ENCODE results near the gene INTS7. TPM values are rescaled to one million over a fixed set of nuclear protein-coding genes. Genes with fewer than 3 reads are reported as not detected.
"Not testable (repeated sequence)": the region's sequence is repeated elsewhere in the genome, so short reads cannot be mapped to it uniquely, and the experiment has no call there.

INTS7 gene
- total RNA-seq, 2 experiments from 2014 or later = 23.2 to 25.4 TPM

DNA sequence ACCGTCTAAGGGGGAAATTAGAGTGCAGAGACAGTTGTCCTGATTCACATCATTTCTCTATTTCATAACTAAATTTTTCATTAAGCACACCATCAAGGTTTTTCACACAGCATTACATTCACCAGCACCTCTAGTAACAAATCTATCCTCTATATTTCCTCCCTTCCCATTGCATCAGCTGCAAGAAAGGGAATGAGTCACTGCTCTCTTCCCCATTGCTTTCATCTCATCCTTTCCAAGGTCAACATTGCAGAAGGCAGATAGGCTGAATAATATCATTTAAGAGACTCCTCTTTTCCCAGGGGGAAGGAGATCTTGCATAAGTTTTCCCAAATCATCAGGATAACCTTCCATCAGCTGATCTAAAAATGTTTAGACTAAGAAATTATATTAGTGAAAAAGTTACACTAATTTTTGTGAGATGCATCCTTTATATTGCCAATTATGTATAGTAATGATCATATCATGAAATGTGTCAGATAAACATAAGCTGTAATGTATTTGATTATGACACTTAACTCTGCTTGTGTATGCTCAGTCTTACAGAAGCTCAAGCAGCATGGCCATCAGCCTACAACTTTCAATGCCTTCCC, 4.3 kb downstream of the INTS7 start:
- no peak for TF ChIP-seq CTCF (IDR thresholded peaks at IDR 0.05)
- ChIA-PET POLR2A (interaction anchor here (0.7 kb wide), 1 partner anchor 25 kb away, joined by 3 read pairs; no protein-coding TSS in a partner anchor), CTCF (interaction anchor here (8.2 kb wide), 1 partner anchor 351 kb away, joined by 97 read pairs; no protein-coding TSS in a partner anchor)
- intact Hi-C loops (cut with micrococcal nuclease) = loop anchor here (5.0 to 10.0 kb wide), 2 partner anchors 96 to 334 kb away; no protein-coding TSS in a partner anchor
- H3K9me3 Mint-ChIP-seq = no peaks in the 10 kb centered on the region
- H3K27ac Mint-ChIP-seq = peak overlapping the region; percentile 16
- DNase-seq = no peak
- no peak for ATAC-seq
- no peak overlapping the region for H3K4me3 Mint-ChIP-seq
- peaks cover 33% of the 10 kb centered on the region for H3K36me3 Mint-ChIP-seq (ENCODE audit: low read depth)
- no peaks in the 10 kb centered on the region for H3K27me3 Mint-ChIP-seq
- peaks cover 39% of the 10 kb centered on the region for H3K4me1 Mint-ChIP-seq (ENCODE audit: low read depth)

GRCh38 chr1:212027727-212028126, 7.6 kb downstream of the INTS7 start:
- H3K27ac Mint-ChIP-seq; H3K27me3 Mint-ChIP-seq; POLR2A ChIA-PET; H3K4me3 Mint-ChIP-seq; DNase-seq; intact Hi-C loops (cut with micrococcal nuclease); ATAC-seq; H3K9me3 Mint-ChIP-seq: not testable (repeated sequence)
- Mint-ChIP-seq H3K4me1 (ENCODE audit: low read depth) (peaks cover 31% of the 10 kb centered on the region), H3K36me3 (ENCODE audit: low read depth) (peaks cover 46% of the 10 kb centered on the region)
- CTCF ChIA-PET = interaction anchor here (0.7 to 6.1 kb wide), 3 partner anchors 7 to 430 kb away, joined by 3 to 38 read pairs (median 5); partner anchors contain the start of genes DTL and INTS7

DNA sequence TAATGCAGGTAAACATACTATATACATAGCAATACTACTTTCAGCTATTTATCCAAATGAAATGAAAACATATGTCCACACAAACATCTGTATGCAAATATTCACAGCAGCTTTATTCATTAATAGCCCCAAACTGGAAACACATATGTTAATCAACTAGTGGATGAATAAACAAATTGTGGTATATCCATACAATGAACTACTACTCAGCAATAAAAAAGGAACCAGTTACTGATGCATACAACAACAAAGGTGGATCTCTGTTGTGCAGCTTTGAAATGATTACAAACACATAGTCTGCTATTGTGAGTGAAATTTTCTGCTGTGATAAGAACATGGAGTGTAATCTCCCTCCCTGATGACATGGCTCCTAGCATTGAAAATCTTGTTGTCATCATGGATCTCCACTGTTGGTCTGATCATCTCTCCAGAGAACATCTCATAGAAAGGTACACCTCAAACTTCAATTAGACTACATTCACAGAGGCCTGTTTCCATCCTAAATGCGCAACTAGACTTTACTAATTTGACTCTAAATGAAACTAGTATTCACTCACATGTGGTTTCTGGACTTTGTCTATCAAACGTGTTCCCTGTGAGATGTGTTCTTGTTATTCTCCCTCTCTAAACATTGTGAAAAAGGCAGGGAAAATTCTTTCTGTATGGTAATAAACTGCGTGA, 10.7 kb downstream of the INTS7 start:
- no peak for DNase-seq
- H3K4me1 Mint-ChIP-seq (ENCODE audit: low read depth) = peaks cover 6% of the 10 kb centered on the region
- H3K4me3 Mint-ChIP-seq = no peak overlapping the region
- H3K36me3 Mint-ChIP-seq (ENCODE audit: low read depth) = peaks cover 33% of the 10 kb centered on the region
- ChIA-PET POLR2A (no interaction called here), CTCF (interaction anchor here (0.8 to 6.1 kb wide), 2 partner anchors 11 to 12 kb away, joined by 3 to 38 read pairs; partner anchors contain the start of genes DTL and INTS7)
- peaks cover 7% of the 10 kb centered on the region for H3K9me3 Mint-ChIP-seq
- TF ChIP-seq CTCF (IDR thresholded peaks at IDR 0.05) = no peak
- H3K27ac Mint-ChIP-seq = no peak overlapping the region
- intact Hi-C loops (cut with micrococcal nuclease) = no loop called here
- no peaks in the 10 kb centered on the region for H3K27me3 Mint-ChIP-seq
- ATAC-seq = no peak

DNA sequence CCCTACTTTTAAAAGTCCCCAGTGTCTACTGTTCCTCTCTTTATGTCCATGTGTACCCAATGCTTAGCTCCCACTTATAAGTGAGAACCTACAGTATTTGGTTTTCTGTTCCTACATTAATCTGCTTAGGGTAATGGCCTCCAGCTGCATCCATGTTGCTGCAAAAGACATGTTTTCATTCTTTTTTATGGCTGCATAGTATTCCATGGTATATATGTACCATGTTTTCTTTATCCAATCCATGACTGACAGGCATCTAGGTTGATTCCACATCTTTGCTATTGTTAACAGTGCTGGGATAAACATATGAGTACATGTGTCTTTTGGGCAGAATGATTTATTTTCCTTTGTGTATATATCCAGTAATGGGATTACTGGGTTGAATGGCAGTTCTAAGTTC, 12.4 kb downstream of the INTS7 start:
- H3K27ac Mint-ChIP-seq; H3K4me1 Mint-ChIP-seq (ENCODE audit: low read depth); H3K9me3 Mint-ChIP-seq; DNase-seq; H3K4me3 Mint-ChIP-seq; intact Hi-C loops (cut with micrococcal nuclease); ATAC-seq; POLR2A ChIA-PET; H3K27me3 Mint-ChIP-seq: not testable (repeated sequence)
- H3K36me3 Mint-ChIP-seq (ENCODE audit: low read depth) = peaks cover 28% of the 10 kb centered on the region
- CTCF ChIA-PET = interaction anchor here (0.8 to 6.1 kb wide), 3 partner anchors 12 to 342 kb away, joined by 3 to 38 read pairs (median 8); partner anchors contain the start of genes DTL and INTS7

GRCh38 chr1:212021563-212021962, 13.8 kb downstream of the INTS7 start:
- Mint-ChIP-seq H3K9me3 (peaks cover 7% of the 10 kb centered on the region), H3K4me1 (ENCODE audit: low read depth) (peaks cover 3% of the 10 kb centered on the region), H3K36me3 (ENCODE audit: low read depth) (peaks cover 26% of the 10 kb centered on the region), H3K27me3 (no peaks in the 10 kb centered on the region), H3K27ac (no peak overlapping the region), H3K4me3 (no peak overlapping the region)
- DNase-seq (no peak), ATAC-seq (no peak)
- TF ChIP-seq CTCF (IDR thresholded peaks at IDR 0.05) = no peak
- POLR2A ChIA-PET = no interaction called here
- intact Hi-C loops (cut with micrococcal nuclease) = no loop called here
- CTCF ChIA-PET = interaction anchor here (1.2 to 6.1 kb wide), 4 partner anchors 9 to 435 kb away, joined by 3 to 38 read pairs (median 6); partner anchors contain the start of genes DTL and INTS7

GRCh38 chr1:212020975-212021374, 14.4 kb downstream of the INTS7 start:
- CTCF ChIA-PET = interaction anchor here (2.1 to 2.2 kb wide), 2 partner anchors 8 to 340 kb away, joined by 5 to 8 read pairs; no protein-coding TSS in a partner anchor

More at GRCh38 chr1:212020975-212021374, 14.4 kb downstream of the INTS7 start:
- Mint-ChIP-seq H3K4me1 (ENCODE audit: low read depth) (peaks cover 3% of the 10 kb centered on the region), H3K9me3 (peaks cover 7% of the 10 kb centered on the region), H3K27ac (no peak overlapping the region), H3K36me3 (ENCODE audit: low read depth) (peaks cover 31% of the 10 kb centered on the region), H3K27me3 (no peaks in the 10 kb centered on the region), H3K4me3 (no peak overlapping the region)
- DNase-seq = no peak
- no peak for ATAC-seq
- no peak for TF ChIP-seq CTCF (IDR thresholded peaks at IDR 0.05)
- intact Hi-C loops (cut with micrococcal nuclease) = no loop called here
- POLR2A ChIA-PET = no interaction called here
